Measurements from ENCODE around the gene CCDC78.
"Not testable (repeated sequence)": the region's sequence is repeated elsewhere in the genome, so short reads cannot be mapped to it uniquely, and the experiment has no call there.

CCDC78 gene

GRCh38 chr16:722835-723633, 3.2 kb downstream of the CCDC78 start:
- no peak for DNase-seq

DNA sequence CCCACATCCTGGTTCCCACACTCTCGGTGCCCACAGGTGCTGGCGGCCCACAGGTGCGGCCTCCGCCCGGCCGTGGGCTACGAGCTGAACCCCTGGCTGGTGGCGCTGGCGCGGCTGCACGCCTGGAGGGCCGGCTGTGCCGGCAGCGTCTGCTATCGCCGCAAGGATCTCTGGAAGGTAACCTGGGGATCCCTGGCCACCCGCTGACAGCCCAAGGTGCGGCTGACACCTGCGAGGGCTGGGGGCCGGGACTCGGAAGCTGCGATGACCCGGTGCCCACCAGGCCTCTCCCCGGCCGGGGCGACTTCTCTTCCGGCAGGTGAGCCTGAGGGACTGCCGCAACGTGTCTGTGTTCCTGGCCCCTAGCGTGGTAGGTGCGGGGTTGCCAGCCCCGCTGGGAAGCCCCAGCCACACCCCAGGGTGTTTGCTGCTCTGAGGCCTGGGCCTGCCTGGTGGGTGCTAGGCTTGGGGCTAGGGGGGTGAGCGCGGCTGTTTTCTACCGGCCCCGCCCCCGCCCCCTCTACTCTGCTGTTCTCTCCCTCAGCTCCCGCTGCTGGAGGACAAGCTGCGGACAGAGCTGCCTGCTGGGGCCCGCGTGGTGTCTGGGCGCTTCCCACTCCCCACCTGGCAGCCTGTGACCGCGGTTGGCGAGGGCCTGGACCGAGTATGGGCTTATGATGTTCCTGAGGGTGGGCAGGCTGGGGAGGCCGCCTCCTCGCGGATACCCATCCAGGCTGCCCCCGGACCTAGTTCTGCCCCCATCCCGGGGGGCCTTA, 4.3 kb downstream of the CCDC78 start:
- DNase-seq = no peak

GRCh38 chr16:720990-721764, 5.1 kb downstream of the CCDC78 start, which contains the start of gene ANTKMT:
TSS of gene ANTKMT (plus strand) at chr16:721146. CDS start at chr16:721275, 129 bp downstream.
- DNase-seq = peak; percentile 73

GRCh38 chr16:720447-720989, 5.7 kb downstream of the CCDC78 start:
- no peak for DNase-seq

GRCh38 chr16:719815-720446, 6.3 kb downstream of the CCDC78 start:
- no peak for DNase-seq

- no peak for DNase-seq
Observed at GRCh38 chr16:718922-719321, 7.3 kb downstream of the CCDC78 start.

DNA sequence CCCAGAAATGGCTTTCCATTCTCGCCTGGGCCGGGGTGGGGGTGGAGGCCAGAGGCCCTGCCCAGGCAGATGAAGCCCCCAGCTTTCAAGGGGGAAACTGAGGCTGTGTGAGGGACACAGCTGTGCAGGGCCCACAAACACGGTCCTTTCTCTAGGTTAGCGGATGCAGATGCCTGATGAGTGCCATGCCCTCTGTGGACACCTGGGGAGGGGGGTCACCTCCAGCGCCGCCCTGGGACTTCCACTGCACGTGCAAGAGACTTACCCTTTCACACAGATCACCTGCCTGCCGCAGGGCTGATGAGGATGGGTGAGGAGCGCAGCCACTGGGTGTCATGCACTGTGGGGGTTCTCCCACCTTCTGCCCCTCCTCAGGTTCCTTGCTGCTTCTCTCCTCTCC, 7.9 kb downstream of the CCDC78 start:
- DNase-seq = no peak

GRCh38 chr16:717450-718245, 8.6 kb downstream of the CCDC78 start:
- DNase-seq = no peak

- DNase-seq = no peak
Observed at GRCh38 chr16:716768-717325, 9.4 kb downstream of the CCDC78 start.

DNA sequence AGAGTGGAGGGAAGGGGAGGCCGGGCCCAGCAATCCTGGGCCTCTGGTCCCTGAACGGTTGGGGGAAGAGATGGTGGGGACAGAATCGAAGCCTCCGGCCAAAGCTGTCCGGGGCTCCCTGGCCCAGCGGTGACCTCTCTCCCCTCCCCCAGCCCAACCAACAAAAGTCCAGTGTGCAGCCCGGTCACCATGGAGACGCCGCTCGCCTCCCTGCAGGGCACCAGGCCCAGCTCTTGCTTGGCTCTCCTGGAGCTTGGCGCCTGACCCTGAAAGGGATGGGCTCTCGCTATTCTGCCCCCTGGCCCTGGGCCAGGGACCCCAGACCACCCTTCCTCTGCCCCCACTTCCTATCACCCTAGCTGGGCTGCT, 10.1 kb downstream of the CCDC78 start:
- DNase-seq = no peak

DNA sequence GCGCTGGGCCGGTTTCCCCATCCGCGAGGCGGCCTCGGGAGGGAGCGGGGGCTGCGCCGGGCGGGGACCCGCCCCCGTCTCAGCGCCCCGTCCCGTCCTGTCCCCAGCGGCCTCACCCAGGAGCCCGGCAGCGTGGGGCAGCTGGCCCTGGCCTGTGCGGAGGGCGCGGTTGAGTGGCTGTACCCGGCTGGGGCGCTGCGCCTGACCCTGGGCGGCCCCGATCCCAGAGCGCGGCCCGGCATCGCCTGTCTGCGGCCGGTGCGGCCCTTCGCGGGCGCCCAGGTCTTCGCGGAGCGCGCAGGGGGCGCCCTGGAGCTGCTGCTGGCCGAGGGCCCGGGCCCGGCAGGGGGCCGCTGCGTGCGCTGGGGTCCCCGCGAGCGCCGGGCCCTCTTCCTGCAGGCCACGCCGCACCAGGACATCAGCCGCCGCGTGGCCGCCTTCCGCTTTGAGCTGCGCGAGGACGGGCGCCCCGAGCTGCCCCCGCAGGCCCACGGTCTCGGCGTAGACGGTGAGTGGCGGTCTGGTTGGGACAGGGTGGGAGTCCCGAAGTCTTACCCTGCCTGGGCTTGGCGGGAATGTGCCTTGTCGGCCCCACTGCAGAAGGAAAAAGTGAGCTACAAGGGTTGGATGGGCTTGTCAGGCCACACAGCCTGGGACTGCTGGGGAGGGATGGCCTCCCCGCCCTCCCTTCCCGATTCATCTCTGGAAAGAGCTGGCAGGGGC, 10.6 kb downstream of the CCDC78 start:
- no peak for DNase-seq

DNA sequence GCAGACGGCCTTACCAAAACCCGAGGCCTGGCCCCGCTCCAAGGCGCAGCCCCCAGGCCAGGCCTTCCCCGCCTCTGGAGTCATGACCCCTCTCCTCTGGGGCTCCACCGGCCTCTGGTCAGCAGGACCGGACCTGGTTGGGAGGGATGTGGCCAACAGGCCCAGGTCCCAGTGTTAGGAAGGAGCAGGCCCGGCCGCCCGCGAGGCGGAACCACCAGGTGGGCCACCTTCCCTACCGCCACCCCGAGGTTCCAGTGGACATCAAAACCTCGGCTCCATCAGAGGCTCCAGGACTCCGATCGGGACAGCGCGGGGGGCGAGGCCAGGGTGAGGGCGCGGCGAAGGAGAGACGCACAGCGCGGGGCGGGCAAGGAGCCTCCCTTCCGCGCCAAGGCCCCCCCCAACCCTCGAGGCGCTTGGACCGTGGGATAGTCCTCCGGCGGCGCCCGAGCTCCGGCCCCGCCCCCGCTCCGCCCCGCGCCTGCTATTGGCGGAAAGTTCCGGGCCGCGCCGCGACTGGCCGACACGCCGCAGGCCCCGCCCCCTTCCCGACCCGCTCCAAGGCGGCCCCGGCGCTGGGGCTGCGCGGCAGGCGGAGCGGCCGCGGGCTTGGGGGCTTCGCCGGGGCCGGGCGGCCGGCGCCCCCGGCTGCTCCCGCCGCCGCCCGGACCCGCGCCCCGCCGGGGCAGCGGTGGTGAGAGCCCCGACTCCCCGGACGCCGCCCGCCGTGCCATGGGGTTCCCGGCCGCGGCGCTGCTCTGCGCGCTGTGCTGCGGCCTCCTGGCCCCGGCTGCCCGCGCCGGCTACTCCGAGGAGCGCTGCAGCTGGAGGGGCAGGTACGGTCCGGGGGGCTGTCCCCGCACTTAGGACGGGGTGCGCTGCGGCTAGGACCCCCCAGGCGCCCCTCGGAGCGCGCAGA, 11.4 kb downstream of the CCDC78 start, which contains the start of gene METRN:
METRN (plus strand) TSS at position 561 of the 919 bp plus-strand sequence; CDS start at position 733, 172 bp downstream.
- no peak for DNase-seq

DNA sequence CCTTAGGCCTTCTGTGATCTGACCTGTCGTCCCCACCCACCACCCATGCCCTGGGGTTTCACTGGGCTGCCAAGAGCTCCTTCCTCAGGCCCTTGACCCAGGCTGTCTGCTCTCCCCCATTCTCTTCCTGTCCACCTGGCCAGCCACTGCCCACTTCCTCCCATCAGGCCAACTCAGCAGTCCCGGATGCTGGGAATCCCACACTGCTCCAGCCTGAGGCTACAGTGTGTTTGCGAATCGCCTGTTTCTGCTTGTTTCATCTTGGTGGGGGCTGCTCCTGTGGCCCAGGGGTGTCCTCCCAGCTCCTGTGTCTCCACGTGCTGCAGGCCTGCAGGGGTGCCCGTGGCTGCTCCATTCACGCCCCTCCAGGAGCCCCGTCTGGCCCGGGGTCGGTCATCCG, 12.2 kb downstream of the CCDC78 start:
- no peak for DNase-seq

DNA sequence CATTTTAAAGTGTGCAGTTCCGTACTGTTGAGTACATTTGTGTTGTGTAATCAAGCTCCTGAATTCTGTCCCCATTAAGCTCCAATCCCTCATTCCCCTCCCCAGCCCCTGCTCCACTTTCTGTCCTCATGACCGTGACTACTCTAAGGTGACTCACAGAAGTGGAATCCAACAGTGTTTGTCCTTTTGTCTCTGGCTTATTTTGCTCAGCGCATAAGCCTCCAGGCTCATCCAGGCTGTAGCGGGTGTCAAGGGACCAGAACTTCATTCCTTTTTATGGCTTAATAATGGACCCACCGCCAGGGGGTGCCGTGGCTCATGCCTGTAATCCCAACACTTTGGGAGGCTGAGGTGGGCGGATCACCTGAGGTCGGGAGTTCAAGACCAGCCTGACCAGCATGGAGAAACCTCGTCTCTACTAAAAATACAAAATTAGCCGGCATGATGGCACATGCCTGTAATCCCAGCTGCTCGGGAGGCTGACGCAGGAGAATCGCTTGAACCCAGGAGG, 13.4 kb downstream of the CCDC78 start:
- DNase-seq = not testable (repeated sequence)

GRCh38 chr16:711548-712320, 14.5 kb downstream of the CCDC78 start:
- DNase-seq = peak; percentile 61

GRCh38 chr16:711084-711483, 15.2 kb downstream of the CCDC78 start:
- no peak for DNase-seq

- DNase-seq = no peak
Observed at GRCh38 chr16:710500-711075, 15.7 kb downstream of the CCDC78 start.
